WTC11 (cell line): ENCODE measurements around the gene ZNF253. TPM values are rescaled to one million over a fixed set of nuclear protein-coding genes. Genes with fewer than 3 reads are reported as not detected.

Source experiments
- CREB1 ChIP-seq: sonication (generic); formaldehyde crosslinking; IDR thresholded peaks from 2 replicates; pipeline ENCODE4 v1.8.0; 2023; ENCODE audit warnings: mild to moderate bottlenecking, missing genetic modification reagents
- CTCF ChIP-seq: fragments of 200-600 bp; IDR thresholded peaks from 2 replicates; pipeline ENCODE4 v1.8.0; 2022; ENCODE audit warnings: antibody characterized with exemption
- ELF4 ChIP-seq: sonication (generic); formaldehyde crosslinking; IDR thresholded peaks from 2 replicates; pipeline ENCODE4 v1.8.1; 2022; ENCODE audit warnings: low read depth, mild to moderate bottlenecking, moderate library complexity, missing genetic modification reagents
- GTF2I ChIP-seq: fragments of 250-450 bp; sonication (Bioruptor Pico); conservative IDR thresholded peaks from 2 replicates; pipeline ENCODE4 v1.4.0; 2021; ENCODE audit warnings: mild to moderate bottlenecking
- MLX ChIP-seq: sonication (generic); formaldehyde crosslinking; IDR thresholded peaks from 2 replicates; pipeline ENCODE4 v1.8.1; 2023; ENCODE audit warnings: mild to moderate bottlenecking, missing genetic modification reagents, moderate library complexity
- MXD4 ChIP-seq: fragments of 250-450 bp; sonication (Bioruptor Pico); IDR thresholded peaks from 2 replicates; pipeline ENCODE4 v1.8.0; 2021; ENCODE audit warnings: mild to moderate bottlenecking, moderate library complexity, borderline replicate concordance
- MYBL2 ChIP-seq: sonication (generic); formaldehyde crosslinking; IDR thresholded peaks from 2 replicates; pipeline ENCODE4 v1.8.1; 2023; ENCODE audit warnings: mild to moderate bottlenecking, moderate library complexity, missing genetic modification reagents
- NFATC4 ChIP-seq: fragments of 250-450 bp; sonication (Bioruptor Pico); IDR thresholded peaks from 2 replicates; pipeline ENCODE4 v1.9.0; 2021; ENCODE audit warnings: mild to moderate bottlenecking
- NFE2L1 ChIP-seq: sonication (generic); formaldehyde crosslinking; IDR thresholded peaks from 2 replicates; pipeline ENCODE4 v1.8.1; 2023; ENCODE audit warnings: missing genetic modification reagents
- PRRX2 ChIP-seq: fragments of 250-450 bp; sonication (Bioruptor Pico); IDR thresholded peaks from 2 replicates; pipeline ENCODE4 v1.8.0; 2021; ENCODE audit warnings: mild to moderate bottlenecking
- RELA ChIP-seq: sonication (generic); formaldehyde crosslinking; IDR thresholded peaks from 2 replicates; pipeline ENCODE4 v1.8.1; 2022; ENCODE audit warnings: missing genetic modification reagents, mild to moderate bottlenecking, borderline replicate concordance
- SP1 ChIP-seq: sonication (generic); formaldehyde crosslinking; conservative IDR thresholded peaks from 2 replicates; pipeline ENCODE4 v1.8.1; 2022; ENCODE audit warnings: missing genetic modification reagents
- STAT6 ChIP-seq: sonication (generic); formaldehyde crosslinking; conservative IDR thresholded peaks from 2 replicates; pipeline ENCODE4 v1.8.1; 2023; ENCODE audit warnings: mild to moderate bottlenecking, low read depth, missing genetic modification reagents, moderate library complexity
- TEAD1 ChIP-seq: sonication (generic); formaldehyde crosslinking; IDR thresholded peaks from 2 replicates; pipeline ENCODE4 v1.8.0; 2022; ENCODE audit warnings: mild to moderate bottlenecking, missing genetic modification reagents
- TEAD4 ChIP-seq: sonication (generic); formaldehyde crosslinking; IDR thresholded peaks from 2 replicates; pipeline ENCODE4 v1.8.0; 2022; ENCODE audit warnings: mild to moderate bottlenecking, missing genetic modification reagents
- ZBTB21 ChIP-seq: sonication (generic); formaldehyde crosslinking; IDR thresholded peaks from 2 replicates; pipeline ENCODE4 v1.8.1; 2023; ENCODE audit warnings: mild to moderate bottlenecking, missing genetic modification reagents, borderline replicate concordance
- ZNF232 ChIP-seq: sonication (generic); formaldehyde crosslinking; IDR thresholded peaks from 2 replicates; pipeline ENCODE4 v1.8.0; 2022; ENCODE audit warnings: mild to moderate bottlenecking, missing genetic modification reagents
- ZNF281 ChIP-seq: sonication (generic); formaldehyde crosslinking; IDR thresholded peaks from 2 replicates; pipeline ENCODE4 v1.8.0; 2023; ENCODE audit warnings: mild to moderate bottlenecking, missing genetic modification reagents
- ZSCAN18 ChIP-seq: fragments of 250-450 bp; sonication (Bioruptor Pico); IDR thresholded peaks from 2 replicates; pipeline ENCODE4 v2.1.2; 2022; ENCODE audit warnings: mild to moderate bottlenecking, moderate library complexity
- total RNA-seq: library from RNA; stranded (reverse); gene quantifications from 3 replicates; pipeline ENCODE4 v1.2.3, GENCODE V29; 2021
- TF ChIP-seq, protein P1 (sequence below): sonication (generic); formaldehyde crosslinking; IDR thresholded peaks from 2 replicates; pipeline ENCODE4 v1.8.1; 2022; ENCODE audit warnings: low read depth, missing genetic modification reagents, borderline replicate concordance
- TF ChIP-seq, protein P2 (sequence below): fragments of 250-450 bp; sonication (Bioruptor Pico); IDR thresholded peaks from 2 replicates; pipeline ENCODE4 v1.9.0; 2021; ENCODE audit warnings: moderate library complexity, mild to moderate bottlenecking, inconsistent platforms, borderline replicate concordance
- TF ChIP-seq, protein P3 (sequence below): sonication (generic); formaldehyde crosslinking; IDR thresholded peaks from 2 replicates; pipeline ENCODE4 v1.8.0; 2022; ENCODE audit warnings: mild to moderate bottlenecking, missing genetic modification reagents
- TF ChIP-seq, protein P4 (sequence below): sonication (generic); formaldehyde crosslinking; IDR thresholded peaks from 2 replicates; pipeline ENCODE4 v1.8.0; 2022; ENCODE audit warnings: mild to moderate bottlenecking, missing genetic modification reagents

The ZNF253 gene
- total RNA-seq, 1 experiment from 2014 or later = 43.6 TPM

DNA sequence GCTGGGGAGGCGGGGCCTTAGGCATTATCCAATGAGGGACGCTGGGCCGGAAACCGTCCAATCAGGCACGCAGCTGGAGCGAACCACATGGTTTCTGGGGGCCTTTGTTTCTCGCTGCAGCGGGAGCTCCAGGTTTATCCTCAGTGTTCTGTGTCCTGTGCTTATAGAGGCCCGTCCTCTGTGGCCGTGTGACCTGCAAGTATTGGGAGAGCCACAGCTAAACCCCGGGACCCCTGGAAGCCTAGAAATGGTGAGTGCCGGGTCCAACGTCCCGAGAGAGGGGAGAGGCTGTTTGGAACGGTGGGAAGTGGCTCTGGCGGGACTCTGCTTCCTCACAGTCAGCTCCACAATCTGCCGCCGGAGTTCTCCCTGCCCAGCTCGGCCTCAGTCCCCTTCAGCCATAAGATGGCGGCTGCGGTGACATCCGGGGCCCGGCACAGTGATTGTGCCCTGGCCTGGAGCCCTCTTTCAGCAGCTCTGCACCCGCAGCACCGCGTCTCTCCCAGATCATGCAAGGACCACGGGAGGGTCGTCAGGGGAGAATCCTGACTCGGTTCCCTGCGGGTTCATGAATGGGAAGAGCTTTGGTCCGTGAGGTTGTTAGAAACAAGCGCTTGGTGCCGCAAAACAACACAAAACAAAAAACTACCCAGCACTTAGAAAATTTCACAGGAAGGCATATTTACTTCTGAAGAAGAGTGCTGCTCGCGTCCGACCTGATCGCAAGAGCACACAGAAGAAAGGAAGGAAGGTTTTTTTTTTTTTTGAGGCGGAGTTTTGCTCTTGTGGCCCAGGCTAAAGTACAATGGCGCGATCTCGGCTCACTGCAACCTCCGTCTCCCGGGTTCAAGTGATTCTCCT lies at the start of gene ZNF253 (continued):
- TF ChIP-seq RELA (CRISPR knock-in tag) (no peak), CTCF (no peak), ZBTB21 (CRISPR knock-in tag) (no peak; the same call in 1 of the 2 replicates), TEAD4 (CRISPR knock-in tag) (0 out of 2 replicates have a peak, but pooled peaks have one; percentile 63), TEAD1 (peak; percentile 70), NFE2L1 (CRISPR knock-in tag) (0 out of 2 replicates have a peak, but pooled peaks have one; percentile 29), SP1 (CRISPR knock-in tag) (no peak; the same call in none of the 2 replicates), ZNF281 (CRISPR knock-in tag) (no peak), ZSCAN18 (no peak), MXD4 (CRISPR knock-in tag) (no peak), MLX (CRISPR knock-in tag) (no peak), PRRX2 (CRISPR knock-in tag) (0 out of 2 replicates have a peak, but pooled peaks have one; percentile 19), ZNF232 (CRISPR knock-in tag) (no peak), CREB1 (CRISPR knock-in tag) (peak; percentile 44; the same call in 1 of the 2 replicates), NFATC4 (CRISPR knock-in tag) (no peak), MYBL2 (CRISPR knock-in tag) (no peak), STAT6 (CRISPR knock-in tag) (no peak), GTF2I (no peak), ELF4 (CRISPR knock-in tag) (no peak)
- TF ChIP-seq, protein P1, sequence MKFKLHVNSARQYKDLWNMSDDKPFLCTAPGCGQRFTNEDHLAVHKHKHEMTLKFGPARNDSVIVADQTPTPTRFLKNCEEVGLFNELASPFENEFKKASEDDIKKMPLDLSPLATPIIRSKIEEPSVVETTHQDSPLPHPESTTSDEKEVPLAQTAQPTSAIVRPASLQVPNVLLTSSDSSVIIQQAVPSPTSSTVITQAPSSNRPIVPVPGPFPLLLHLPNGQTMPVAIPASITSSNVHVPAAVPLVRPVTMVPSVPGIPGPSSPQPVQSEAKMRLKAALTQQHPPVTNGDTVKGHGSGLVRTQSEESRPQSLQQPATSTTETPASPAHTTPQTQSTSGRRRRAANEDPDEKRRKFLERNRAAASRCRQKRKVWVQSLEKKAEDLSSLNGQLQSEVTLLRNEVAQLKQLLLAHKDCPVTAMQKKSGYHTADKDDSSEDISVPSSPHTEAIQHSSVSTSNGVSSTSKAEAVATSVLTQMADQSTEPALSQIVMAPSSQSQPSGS = no peak
- TF ChIP-seq, protein P2, sequence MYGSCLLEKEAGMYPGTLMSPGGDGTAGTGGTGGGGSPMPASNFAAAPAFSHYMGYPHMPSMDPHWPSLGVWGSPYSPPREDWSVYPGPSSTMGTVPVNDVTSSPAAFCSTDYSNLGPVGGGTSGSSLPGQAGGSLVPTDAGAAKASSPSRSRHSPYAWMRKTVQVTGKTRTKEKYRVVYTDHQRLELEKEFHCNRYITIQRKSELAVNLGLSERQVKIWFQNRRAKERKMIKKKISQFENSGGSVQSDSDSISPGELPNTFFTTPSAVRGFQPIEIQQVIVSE = no peak
- TF ChIP-seq, protein P3, sequence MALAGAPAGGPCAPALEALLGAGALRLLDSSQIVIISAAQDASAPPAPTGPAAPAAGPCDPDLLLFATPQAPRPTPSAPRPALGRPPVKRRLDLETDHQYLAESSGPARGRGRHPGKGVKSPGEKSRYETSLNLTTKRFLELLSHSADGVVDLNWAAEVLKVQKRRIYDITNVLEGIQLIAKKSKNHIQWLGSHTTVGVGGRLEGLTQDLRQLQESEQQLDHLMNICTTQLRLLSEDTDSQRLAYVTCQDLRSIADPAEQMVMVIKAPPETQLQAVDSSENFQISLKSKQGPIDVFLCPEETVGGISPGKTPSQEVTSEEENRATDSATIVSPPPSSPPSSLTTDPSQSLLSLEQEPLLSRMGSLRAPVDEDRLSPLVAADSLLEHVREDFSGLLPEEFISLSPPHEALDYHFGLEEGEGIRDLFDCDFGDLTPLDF = no peak; the same call in 1 of the 2 replicates
- TF ChIP-seq, protein P4, sequence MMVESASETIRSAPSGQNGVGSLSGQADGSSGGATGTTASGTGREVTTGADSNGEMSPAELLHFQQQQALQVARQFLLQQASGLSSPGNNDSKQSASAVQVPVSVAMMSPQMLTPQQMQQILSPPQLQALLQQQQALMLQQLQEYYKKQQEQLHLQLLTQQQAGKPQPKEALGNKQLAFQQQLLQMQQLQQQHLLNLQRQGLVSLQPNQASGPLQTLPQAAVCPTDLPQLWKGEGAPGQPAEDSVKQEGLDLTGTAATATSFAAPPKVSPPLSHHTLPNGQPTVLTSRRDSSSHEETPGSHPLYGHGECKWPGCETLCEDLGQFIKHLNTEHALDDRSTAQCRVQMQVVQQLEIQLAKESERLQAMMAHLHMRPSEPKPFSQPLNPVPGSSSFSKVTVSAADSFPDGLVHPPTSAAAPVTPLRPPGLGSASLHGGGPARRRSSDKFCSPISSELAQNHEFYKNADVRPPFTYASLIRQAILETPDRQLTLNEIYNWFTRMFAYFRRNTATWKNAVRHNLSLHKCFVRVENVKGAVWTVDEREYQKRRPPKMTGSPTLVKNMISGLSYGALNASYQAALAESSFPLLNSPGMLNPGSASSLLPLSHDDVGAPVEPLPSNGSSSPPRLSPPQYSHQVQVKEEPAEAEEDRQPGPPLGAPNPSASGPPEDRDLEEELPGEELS (CRISPR knock-in tag) = peak; percentile 82
